Stimulated activated CD8-positive, alpha-beta memory T cell treated with anti-CD3 and anti-CD28 coated beads, Interleukin-15, amount 100 ng/mL, for 48 hours (primary cell): Measurements from ENCODE around the gene NOL12.
A peak's percentile ranks its signal among the peaks of the same experiment; 100 is the strongest.
"Not testable (repeated sequence)": the region's sequence is repeated elsewhere in the genome, so short reads cannot be mapped to it uniquely, and the experiment has no call there.

Experiments
- DNase-seq, 2 donors: peaks; one replicate each; pipeline ENCODE4 v3.0.0-alpha.2; 2020; ENCODE audit warnings: low read depth in 2 of 2

The NOL12 gene

GRCh38 chr22:37686002-37686982, at the start of gene NOL12:
NOL12 (plus strand) TSS chr22:37686343; CDS start chr22:37686393, 50 bp downstream.
- peak; percentile 48 to 69 for DNase-seq

GRCh38 chr22:37636949-37637273, 49.2 kb upstream of the NOL12 start:
- DNase-seq = no peak

GRCh38 chr22:37638391-37639069, 47.6 kb upstream of the NOL12 start:
- DNase-seq = no peak

- DNase-seq = peak; percentile 53 to 55
Measured at GRCh38 chr22:37639070-37639760, 46.9 kb upstream of the NOL12 start, which contains the start of gene SH3BP1. SH3BP1 (plus strand) TSS chr22:37639669; CDS start chr22:37639788, 119 bp downstream.

GRCh38 chr22:37639771-37640590, 46.2 kb upstream of the NOL12 start:
- no peak for DNase-seq

GRCh38 chr22:37640591-37641560, 45.3 kb upstream of the NOL12 start:
- no peak for DNase-seq

GRCh38 chr22:37641561-37641949, 44.6 kb upstream of the NOL12 start:
- no peak for DNase-seq

- peak; percentile 71 to 73 for DNase-seq
Measured at GRCh38 chr22:37643225-37643847, 42.8 kb upstream of the NOL12 start.

- DNase-seq = no peak
Measured at GRCh38 chr22:37647317-37647716, 38.8 kb upstream of the NOL12 start.

GRCh38 chr22:37647928-37648327, 38.2 kb upstream of the NOL12 start:
- DNase-seq = no peak

- DNase-seq = no peak
Measured at GRCh38 chr22:37650463-37651136, 35.5 kb upstream of the NOL12 start.

GRCh38 chr22:37654563-37655251, 31.4 kb upstream of the NOL12 start:
- no peak for DNase-seq

- DNase-seq = no peak
Measured at GRCh38 chr22:37655252-37655563, 30.9 kb upstream of the NOL12 start.

GRCh38 chr22:37656583-37656982, 29.6 kb upstream of the NOL12 start:
- not testable (repeated sequence) for DNase-seq

- DNase-seq = no peak
Measured at GRCh38 chr22:37657590-37658132, 28.5 kb upstream of the NOL12 start.

GRCh38 chr22:37658133-37659065, 27.7 kb upstream of the NOL12 start, which contains the start of gene PDXP:
PDXP (plus strand) TSS chr22:37658723; CDS start chr22:37658783, 60 bp downstream.
- peak; percentile 96 to 97 for DNase-seq
